NB4 (cell line): Measurements from ENCODE around the gene PITPNB.
A peak's percentile ranks its signal among the peaks of the same experiment; 100 is the strongest.

Experiments
- DNase-seq: peaks from one replicate; pipeline ENCODE4 v3.0.0; 2010; ENCODE audit warnings: low read depth
- H3K4me3 ChIP-seq: one replicate; pipeline ENCODE4 v1.5.1; 2011; ENCODE audit warnings: mild to moderate bottlenecking, low read depth, low read length, moderate library complexity
- MYC ChIP-seq: IDR thresholded peaks from 2 replicates; pipeline ENCODE4 v1.6.1; 2011; ENCODE audit warnings: low read depth, low read length
- POLR2A ChIP-seq: IDR thresholded peaks from 2 replicates; pipeline ENCODE4 v1.6.1; 2011; ENCODE audit warnings: mild to moderate bottlenecking; ENCODE audit not compliant: insufficient read length; ENCODE audit errors: extremely low read depth
- TF ChIP-seq, protein P1 (sequence below): IDR thresholded peaks from one replicate; pipeline ENCODE4 v1.5.1; 2012; ENCODE audit warnings: low read depth, low read length
- TF ChIP-seq, protein P2 (sequence below): IDR thresholded peaks from 2 replicates; pipeline ENCODE4 v1.6.1; 2011; ENCODE audit warnings: low read depth, low read length

The PITPNB gene

GRCh38 chr22:27915986-27916385 lies 3.1 kb downstream of the PITPNB start:
- DNase-seq: no peak
- no peak for TF ChIP-seq MYC
- TF ChIP-seq POLR2A: no peak
- TF ChIP-seq, protein P1, sequence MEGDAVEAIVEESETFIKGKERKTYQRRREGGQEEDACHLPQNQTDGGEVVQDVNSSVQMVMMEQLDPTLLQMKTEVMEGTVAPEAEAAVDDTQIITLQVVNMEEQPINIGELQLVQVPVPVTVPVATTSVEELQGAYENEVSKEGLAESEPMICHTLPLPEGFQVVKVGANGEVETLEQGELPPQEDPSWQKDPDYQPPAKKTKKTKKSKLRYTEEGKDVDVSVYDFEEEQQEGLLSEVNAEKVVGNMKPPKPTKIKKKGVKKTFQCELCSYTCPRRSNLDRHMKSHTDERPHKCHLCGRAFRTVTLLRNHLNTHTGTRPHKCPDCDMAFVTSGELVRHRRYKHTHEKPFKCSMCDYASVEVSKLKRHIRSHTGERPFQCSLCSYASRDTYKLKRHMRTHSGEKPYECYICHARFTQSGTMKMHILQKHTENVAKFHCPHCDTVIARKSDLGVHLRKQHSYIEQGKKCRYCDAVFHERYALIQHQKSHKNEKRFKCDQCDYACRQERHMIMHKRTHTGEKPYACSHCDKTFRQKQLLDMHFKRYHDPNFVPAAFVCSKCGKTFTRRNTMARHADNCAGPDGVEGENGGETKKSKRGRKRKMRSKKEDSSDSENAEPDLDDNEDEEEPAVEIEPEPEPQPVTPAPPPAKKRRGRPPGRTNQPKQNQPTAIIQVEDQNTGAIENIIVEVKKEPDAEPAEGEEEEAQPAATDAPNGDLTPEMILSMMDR: no peak
- TF ChIP-seq, protein P2, sequence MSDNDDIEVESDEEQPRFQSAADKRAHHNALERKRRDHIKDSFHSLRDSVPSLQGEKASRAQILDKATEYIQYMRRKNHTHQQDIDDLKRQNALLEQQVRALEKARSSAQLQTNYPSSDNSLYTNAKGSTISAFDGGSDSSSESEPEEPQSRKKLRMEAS: no peak

DNA sequence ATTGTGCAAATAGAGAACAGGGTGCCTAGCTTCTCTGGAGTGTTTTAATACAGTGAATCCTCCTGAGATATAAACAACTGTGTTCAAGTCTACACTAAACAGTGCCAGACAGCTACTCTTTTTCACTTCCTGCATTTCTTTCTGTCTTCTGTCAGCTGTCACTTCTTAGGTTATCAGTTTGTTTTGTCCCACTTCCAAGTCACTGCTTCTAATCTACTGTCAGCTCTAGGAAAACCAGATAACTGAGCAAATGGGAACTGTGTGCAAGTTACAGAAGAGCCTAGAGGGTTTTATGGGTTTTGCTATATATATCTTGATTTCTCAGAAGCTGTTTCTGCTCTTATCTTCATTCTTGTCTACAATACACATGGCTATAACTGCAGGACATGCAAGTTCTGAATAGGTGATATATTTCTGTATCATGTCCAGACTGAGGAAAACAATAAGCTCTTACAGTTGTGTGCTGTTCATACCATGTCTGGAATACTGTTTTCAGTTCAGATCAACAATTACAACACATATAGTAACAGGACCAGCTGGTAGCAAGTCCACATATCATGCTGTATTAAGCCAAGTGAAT lies 5.8 kb downstream of the PITPNB start:
- TF ChIP-seq MYC (no peak), POLR2A (no peak)
- TF ChIP-seq, protein P1: no peak
- TF ChIP-seq, protein P2: no peak

More at GRCh38 chr22:27915986-27916385, 3.1 kb downstream of the PITPNB start:
- peak overlapping the region; percentile 17 for H3K4me3 ChIP-seq

GRCh38 chr22:27912101-27912500 lies 7.0 kb downstream of the PITPNB start:
- H3K4me3 ChIP-seq: no peak overlapping the region
- no peak for DNase-seq
- TF ChIP-seq POLR2A (no peak), MYC (no peak)
- TF ChIP-seq, protein P2: no peak
- TF ChIP-seq, protein P1: no peak

More for the DNA sequence above, 5.8 kb downstream of the PITPNB start:
- H3K4me3 ChIP-seq: no peak overlapping the region
- DNase-seq: no peak

DNA sequence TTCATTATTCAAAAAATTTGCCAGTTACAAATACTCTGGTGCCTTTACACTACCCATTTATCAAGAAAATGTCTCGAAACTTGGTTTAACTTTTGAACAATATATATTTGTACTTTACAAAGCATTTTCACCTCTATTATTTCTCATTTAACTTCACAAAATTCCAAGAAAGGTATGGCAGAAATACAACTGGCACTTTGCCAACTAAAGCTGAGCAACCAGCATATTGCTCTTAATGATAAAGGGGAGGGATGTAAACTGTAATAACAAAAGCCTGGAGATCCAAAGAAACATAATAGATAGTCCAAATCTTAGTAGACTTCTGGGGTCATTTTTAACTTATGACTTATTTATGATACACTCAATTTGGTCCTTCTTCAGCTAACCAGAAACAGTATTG lies 7.7 kb downstream of the PITPNB start:
- H3K4me3 ChIP-seq: no peak overlapping the region
- no peak for DNase-seq
- TF ChIP-seq, protein P1: no peak
- no peak for TF ChIP-seq MYC
- TF ChIP-seq POLR2A: no peak

- TF ChIP-seq, protein P1: no peak
- TF ChIP-seq MYC: no peak
- TF ChIP-seq, protein P2: no peak
- no peak for TF ChIP-seq POLR2A
- no peak for DNase-seq
- no peak overlapping the region for H3K4me3 ChIP-seq
Measured at GRCh38 chr22:27906241-27906640, 12.8 kb downstream of the PITPNB start.

DNA sequence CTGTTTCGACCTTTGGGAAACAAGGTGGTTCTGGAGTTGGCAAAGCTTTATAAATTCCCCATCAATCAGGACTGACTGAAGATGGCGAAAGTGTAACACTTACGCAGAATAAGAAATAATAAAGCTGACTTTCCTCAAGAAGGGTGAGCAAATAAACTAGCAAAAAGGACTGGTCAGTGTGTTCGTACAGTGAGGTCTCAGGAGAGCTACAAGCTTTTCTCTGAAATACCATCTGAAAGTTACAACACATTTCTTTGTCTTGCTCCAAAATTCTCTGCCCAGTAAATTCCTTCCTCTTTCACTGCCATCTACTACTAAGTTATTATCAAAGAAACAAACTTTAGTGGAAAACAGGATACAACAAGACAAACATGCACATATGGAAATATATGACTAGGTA lies 13.4 kb downstream of the PITPNB start:
- no peak for TF ChIP-seq MYC
- TF ChIP-seq POLR2A: no peak
- TF ChIP-seq, protein P2: no peak
- TF ChIP-seq, protein P1: no peak
- no peak overlapping the region for H3K4me3 ChIP-seq
- no peak for DNase-seq
